ENCODE data around the gene KCNA10.

GRCh38 chr1:110488161-110488560 lies 30.8 kb downstream of the KCNA10 start:
- TF ChIP-seq, protein P1, sequence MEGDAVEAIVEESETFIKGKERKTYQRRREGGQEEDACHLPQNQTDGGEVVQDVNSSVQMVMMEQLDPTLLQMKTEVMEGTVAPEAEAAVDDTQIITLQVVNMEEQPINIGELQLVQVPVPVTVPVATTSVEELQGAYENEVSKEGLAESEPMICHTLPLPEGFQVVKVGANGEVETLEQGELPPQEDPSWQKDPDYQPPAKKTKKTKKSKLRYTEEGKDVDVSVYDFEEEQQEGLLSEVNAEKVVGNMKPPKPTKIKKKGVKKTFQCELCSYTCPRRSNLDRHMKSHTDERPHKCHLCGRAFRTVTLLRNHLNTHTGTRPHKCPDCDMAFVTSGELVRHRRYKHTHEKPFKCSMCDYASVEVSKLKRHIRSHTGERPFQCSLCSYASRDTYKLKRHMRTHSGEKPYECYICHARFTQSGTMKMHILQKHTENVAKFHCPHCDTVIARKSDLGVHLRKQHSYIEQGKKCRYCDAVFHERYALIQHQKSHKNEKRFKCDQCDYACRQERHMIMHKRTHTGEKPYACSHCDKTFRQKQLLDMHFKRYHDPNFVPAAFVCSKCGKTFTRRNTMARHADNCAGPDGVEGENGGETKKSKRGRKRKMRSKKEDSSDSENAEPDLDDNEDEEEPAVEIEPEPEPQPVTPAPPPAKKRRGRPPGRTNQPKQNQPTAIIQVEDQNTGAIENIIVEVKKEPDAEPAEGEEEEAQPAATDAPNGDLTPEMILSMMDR (conservative IDR thresholded peaks at IDR 0.05; ENCODE audit: low read length), result no peak
- TF ChIP-seq EZH2phosphoT487 (IDR thresholded peaks at IDR 0.05; ENCODE audit: borderline replicate concordance, low read depth, low read length), result no peak
